B cell (primary cell): ENCODE measurements around the gene L3MBTL3. TPM values are rescaled to one million over a fixed set of nuclear protein-coding genes. Genes with fewer than 3 reads are reported as not detected.

ENCODE experiments used
- ATAC-seq: fragments of 200-7000 bp; cut with Tn5 transposase; one replicate; pipeline ENCODE4 v1.10.0; 2021; ENCODE audit warnings: low read depth, mild to moderate bottlenecking, moderate number of reproducible peaks, moderate library complexity
- CTCF ChIA-PET: fragments of 350-600 bp; sonication (Branson Sonifier 250); formaldehyde crosslinking; loops from one replicate; lab custom pipeline; 2021; ENCODE audit warnings: antibody characterized with exemption, inconsistent platforms; lab: Charles Lee
- POLR2A ChIA-PET: fragments of 350-600 bp; sonication (Branson Sonifier 250); formaldehyde crosslinking; loops from one replicate; lab custom pipeline; 2021; ENCODE audit warnings: antibody characterized with exemption; lab: Charles Lee
- DNase-seq: peaks from one replicate; pipeline ENCODE4 v3.0.0; 2013
- H2AFZ ChIP-seq: 2 replicates; pipeline ENCODE4 v1.6.1; 2012; ENCODE audit warnings: mild to moderate bottlenecking, low read depth, low read length; ENCODE audit not compliant: insufficient read depth, poor library complexity, severe bottlenecking
- H3K27ac ChIP-seq, 2 donors: 1 replicate in 1 of 2; 2 replicates in 1 of 2; pipeline ENCODE4 v1.5.1; 2012 to 2013; ENCODE audit warnings: low read length in 2 of 2, mild to moderate bottlenecking in 2 of 2, moderate library complexity in 1 of 2
- H3K27me3 ChIP-seq, 4 experiments: fragments of 200-600 bp in 1 of 4; sonication (generic) in 1 of 4; replicated peaks in 1 of 4; 1 replicate in 2 of 4; 2 replicates in 2 of 4; pipeline versions ENCODE4 v1.6.1 to v1.7.0; 2013 to 2016; ENCODE audit warnings: low read length in 3 of 4, mild to moderate bottlenecking in 2 of 4, mixed read lengths in 1 of 4, moderate library complexity in 1 of 4; ENCODE audit not compliant: insufficient read depth in 4 of 4, control insufficient read depth in 3 of 4; ENCODE audit errors: control extremely low read depth in 1 of 4
- H3K36me3 ChIP-seq, 2 experiments: replicated peaks in 1 of 2; 1 replicate in 1 of 2; 2 replicates in 1 of 2; pipeline versions ENCODE4 v1.6.1 to v1.7.1; 2013; ENCODE audit warnings: low read length in 1 of 2; ENCODE audit not compliant: insufficient read depth in 2 of 2, control insufficient read depth in 1 of 2; ENCODE audit errors: control extremely low read depth in 1 of 2, extremely low read depth in 1 of 2
- H3K4me1 ChIP-seq, 2 donors: fragments of 200-600 bp in 1 of 2; sonication (generic) in 1 of 2; 1 replicate in 1 of 2; 2 replicates in 1 of 2; pipeline versions ENCODE4 v1.5.1 to v1.6.1; 2013 to 2017; ENCODE audit warnings: low read length in 2 of 2; ENCODE audit not compliant: control insufficient read depth in 2 of 2, insufficient read depth in 2 of 2
- H3K4me2 ChIP-seq: replicated peaks from 2 replicates; pipeline ENCODE3; 2012; ENCODE audit warnings: mild to moderate bottlenecking, low read depth, low read length; ENCODE audit not compliant: poor library complexity, severe bottlenecking
- H3K4me3 ChIP-seq, 5 experiments: fragments of 200-600 bp in 1 of 5; sonication (generic) in 1 of 5; 1 replicate in 3 of 5; 2 replicates in 2 of 5; pipeline versions ENCODE4 v1.5.1 to v1.7.0; 2011 to 2016; ENCODE audit warnings: low read length in 4 of 5, mild to moderate bottlenecking in 4 of 5, low read depth in 2 of 5, control low read depth in 1 of 5, moderate library complexity in 1 of 5; ENCODE audit not compliant: insufficient read depth in 1 of 5; ENCODE audit errors: control extremely low read depth in 1 of 5, extremely low read depth in 1 of 5
- H3K79me2 ChIP-seq: fragments of 200-600 bp; sonication (generic); one replicate; pipeline ENCODE4 v1.6.0; 2016; ENCODE audit warnings: low read length; ENCODE audit not compliant: control insufficient read depth, insufficient read depth
- H3K9ac ChIP-seq: fragments of 200-600 bp; sonication (generic); 2 replicates; pipeline ENCODE4 v1.6.1; 2017; ENCODE audit warnings: mild to moderate bottlenecking, low read length, moderate library complexity
- H3K9me3 ChIP-seq, 3 donors: one replicate each; pipeline versions ENCODE4 v1.6.1 to v1.7.1; 2013; ENCODE audit warnings: low read length in 2 of 3; ENCODE audit not compliant: control insufficient read depth in 2 of 3, insufficient read depth in 1 of 3; ENCODE audit errors: control extremely low read depth in 1 of 3
- H4K20me1 ChIP-seq: 2 replicates; pipeline ENCODE4 v1.6.0; 2012; ENCODE audit warnings: mild to moderate bottlenecking, low read length; ENCODE audit not compliant: insufficient read depth, control insufficient read depth, poor library complexity, severe bottlenecking
- H3K27ac Mint-ChIP-seq: one replicate; pipeline ENCODE4 v1.8.0; 2021; ENCODE audit warnings: mixed read lengths
- H3K27me3 Mint-ChIP-seq: one replicate; pipeline ENCODE4 v1.8.0; 2021; ENCODE audit warnings: mixed read lengths
- H3K4me1 Mint-ChIP-seq: one replicate; pipeline ENCODE4 v1.8.0; 2021; ENCODE audit warnings: mixed read lengths
- H3K4me3 Mint-ChIP-seq: one replicate; pipeline ENCODE4 v1.8.0; 2021; ENCODE audit warnings: mixed read lengths
- H3K9me3 Mint-ChIP-seq: one replicate; pipeline ENCODE4 v1.8.0; 2022; ENCODE audit warnings: mixed read lengths; ENCODE audit not compliant: insufficient read depth
- CTCF ChIP-seq: fragments of 200-600 bp; IDR thresholded peaks from one replicate; pipeline ENCODE4 v1.8.0; 2022; ENCODE audit warnings: antibody characterized with exemption, mild to moderate bottlenecking
- EZH2 ChIP-seq: IDR thresholded peaks from 2 replicates; pipeline ENCODE4 v1.6.1; 2012; ENCODE audit warnings: borderline replicate concordance, low read depth, mild to moderate bottlenecking, moderate library complexity, low read length; ENCODE audit not compliant: insufficient read depth, poor library complexity, severe bottlenecking
- WGBS: methylation state at CpG from one replicate; pipeline ENCODE4 v1.1.5; 2013; ENCODE audit warnings: missing lambda C conversion rate; ENCODE audit not compliant: insufficient coverage; 5-methylcytosine and 5-hydroxymethylcytosine counted together
- intact Hi-C: fragments of 100-400 bp; cut with micrococcal nuclease; formaldehyde crosslinking; loops from one replicate; pipeline ENCODE4 v1.10.0; 2022
- polyA plus RNA-seq: library from polyadenylated mRNA; depleted of rRNA; stranded (reverse); fragments of >200 nt; gene quantifications from 2 replicates; pipeline ENCODE4 v1.2.3, GENCODE V29; 2012
- total RNA-seq, 2 donors: library from RNA; stranded (reverse); fragments of 120-200 nt in 1 of 2; gene quantifications; 1 replicate in 1 of 2; 2 replicates in 1 of 2; pipeline versions ENCODE4 v1.2.3 to v1.2.4, GENCODE V29; 2013 to 2022

L3MBTL3 gene
- total and polyA plus RNA-seq, 2 donors (not counting 1 experiment from before 2014, with no cell fraction given): 28.0 to 46.4 TPM

GRCh38 chr6:130188207-130188899 lies 170.0 kb downstream of the L3MBTL3 start:
- no peak for ATAC-seq
- Mint-ChIP-seq H3K27ac (no peak overlapping the region), H3K27me3 (no peaks in the 10 kb centered on the region), H3K4me1 (peaks cover 24% of the 10 kb centered on the region), H3K4me3 (no peak overlapping the region), H3K9me3 (no peaks in the 10 kb centered on the region)
- ChIA-PET POLR2A (no interaction called here), CTCF (interaction anchor here (1.5 kb wide), 1 partner anchor 15 kb away, joined by 3 read pairs; no protein-coding TSS in a partner anchor)
- no peak for DNase-seq
- no peak overlapping the region for H3K9ac ChIP-seq
- no peak overlapping the region for H3K27ac ChIP-seq
- no peaks in the 10 kb centered on the region for H4K20me1 ChIP-seq
- no peak overlapping the region for H2AFZ ChIP-seq
- H3K27me3 ChIP-seq: no peaks in the 10 kb centered on the region
- H3K79me2 ChIP-seq: no peaks in the 10 kb centered on the region
- intact Hi-C loops: no loop called here
- H3K4me3 ChIP-seq: no peak overlapping the region
- H3K4me2 ChIP-seq: no peak overlapping the region
- no peak for TF ChIP-seq EZH2
- TF ChIP-seq CTCF: no peak
- H3K36me3 ChIP-seq: no peaks in the 10 kb centered on the region
- WGBS: 96% methylated on average over 4 of the region's 6 CpGs
- H3K4me1 ChIP-seq: peaks cover 14 to 16% of the 10 kb centered on the region in 2 donors
- H3K9me3 ChIP-seq: no peaks in the 10 kb centered on the region
